SU-DHL-6 (cell line): ENCODE measurements around the gene DYNLL2.

ENCODE experiments used
- CTCF ChIP-seq: fragments of 200-600 bp; sonication (generic); IDR thresholded peaks from one replicate; pipeline ENCODE4 v1.5.1; 2017; ENCODE audit warnings: antibody characterized with exemption, mild to moderate bottlenecking, low read length, moderate library complexity; ENCODE audit not compliant: insufficient read depth, poor library complexity, severe bottlenecking
- EZH2phosphoT487 ChIP-seq: fragments of 200-600 bp; sonication (generic), shearing (Covaris generic); conservative IDR thresholded peaks from 2 replicates; pipeline ENCODE4 v1.6.1; 2018; ENCODE audit warnings: mild to moderate bottlenecking, antibody characterized with exemption, low read length, moderate library complexity, mixed read lengths

- TF ChIP-seq EZH2phosphoT487 (no peak), CTCF (no peak)
These were observed 44.6 kb downstream of the DYNLL2 start for GRCh38 chr17:58127846-58128245.
